ENCODE results near the gene STK39.
A peak's percentile ranks its signal among the peaks of the same experiment; 100 is the strongest.

STK39 gene

DNA sequence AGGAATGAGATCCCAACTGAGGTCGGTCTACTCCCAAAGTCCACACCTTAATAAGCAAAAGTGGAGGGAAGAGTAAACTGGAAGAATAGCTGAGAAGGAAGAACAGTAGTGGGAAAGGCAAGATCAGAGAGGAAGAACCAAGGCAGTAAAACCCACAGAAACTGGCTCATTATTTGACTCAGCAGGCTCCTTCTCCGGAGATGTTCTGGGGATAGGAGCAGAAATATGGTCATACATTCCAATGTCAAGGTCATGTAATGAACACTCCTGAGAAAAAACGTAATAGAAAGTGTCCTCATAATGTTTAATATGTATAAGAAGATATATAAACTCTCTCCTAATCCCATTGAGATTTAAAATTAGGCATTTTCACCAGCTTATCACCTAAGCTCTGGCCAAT lies 39.5 kb downstream of the STK39 start:
- DNase-seq: no peak

DNA sequence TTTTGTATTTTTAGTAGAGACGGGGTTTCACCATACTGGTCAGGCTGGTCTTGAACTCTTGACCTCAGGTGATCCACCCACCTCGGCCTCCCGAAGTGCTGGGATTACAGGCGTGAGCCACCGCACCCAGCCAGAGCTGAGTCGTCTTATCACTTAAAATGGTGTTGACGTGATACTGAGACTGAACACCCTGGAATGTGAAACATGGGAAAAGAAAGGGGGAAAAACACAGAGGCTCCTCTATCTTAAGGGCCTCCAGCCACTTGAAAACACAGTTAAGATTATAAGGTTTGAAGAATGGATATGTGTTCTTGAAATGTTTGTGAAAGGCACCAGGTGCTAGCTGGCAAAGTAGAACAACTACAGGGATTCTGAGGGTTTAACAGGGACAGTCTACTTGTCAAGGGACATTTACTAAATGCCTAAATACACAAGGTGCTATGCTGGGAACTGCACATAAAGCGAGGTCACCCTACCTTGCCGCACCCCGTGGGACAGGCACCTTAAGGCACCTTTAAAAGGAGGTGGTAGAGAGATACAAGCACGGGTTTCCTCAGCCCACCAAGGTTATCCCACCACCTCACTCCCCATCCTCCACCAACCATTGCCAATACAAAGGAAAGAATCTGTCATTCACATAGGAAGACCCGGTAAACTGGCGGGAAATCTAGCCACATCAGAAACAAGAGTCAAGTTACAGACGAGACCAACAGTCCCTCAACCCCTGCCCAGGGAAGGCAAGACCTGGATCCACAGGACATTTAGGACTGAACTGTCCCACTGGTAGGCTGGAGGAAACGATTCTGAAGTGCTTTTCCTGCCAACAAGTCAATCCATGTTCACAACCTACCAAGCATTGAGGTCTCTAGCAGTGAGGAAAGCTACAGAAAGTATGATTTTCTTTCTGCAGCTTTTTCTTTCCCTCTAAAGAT lies 43.4 kb downstream of the STK39 start:
- DNase-seq: no peak

DNA sequence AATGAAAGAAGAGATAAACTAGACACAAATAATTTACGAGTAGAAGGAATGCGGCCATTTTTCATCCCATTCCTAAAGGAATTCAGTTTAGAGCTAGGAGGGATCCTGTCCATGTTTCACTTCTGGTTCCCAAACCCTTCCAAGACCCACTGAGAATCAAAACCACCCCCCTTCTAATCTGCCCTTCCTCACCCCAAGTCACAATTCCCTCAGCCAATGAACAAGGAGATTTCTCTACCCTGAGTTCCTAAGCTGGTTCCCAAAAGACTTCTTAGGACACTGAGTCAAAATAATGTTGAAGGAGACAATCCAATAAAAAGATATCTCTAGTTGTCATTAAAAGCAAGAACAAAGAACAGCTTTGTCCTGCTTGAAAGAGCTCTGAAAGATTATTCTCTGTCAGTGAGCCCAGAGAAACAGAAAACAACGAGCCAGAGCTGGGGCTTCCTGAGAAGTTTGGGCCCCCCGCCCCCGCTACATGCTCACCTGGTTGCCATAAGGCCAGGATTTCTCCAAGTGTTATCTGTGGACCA lies 45.7 kb downstream of the STK39 start:
- no peak for DNase-seq

DNA sequence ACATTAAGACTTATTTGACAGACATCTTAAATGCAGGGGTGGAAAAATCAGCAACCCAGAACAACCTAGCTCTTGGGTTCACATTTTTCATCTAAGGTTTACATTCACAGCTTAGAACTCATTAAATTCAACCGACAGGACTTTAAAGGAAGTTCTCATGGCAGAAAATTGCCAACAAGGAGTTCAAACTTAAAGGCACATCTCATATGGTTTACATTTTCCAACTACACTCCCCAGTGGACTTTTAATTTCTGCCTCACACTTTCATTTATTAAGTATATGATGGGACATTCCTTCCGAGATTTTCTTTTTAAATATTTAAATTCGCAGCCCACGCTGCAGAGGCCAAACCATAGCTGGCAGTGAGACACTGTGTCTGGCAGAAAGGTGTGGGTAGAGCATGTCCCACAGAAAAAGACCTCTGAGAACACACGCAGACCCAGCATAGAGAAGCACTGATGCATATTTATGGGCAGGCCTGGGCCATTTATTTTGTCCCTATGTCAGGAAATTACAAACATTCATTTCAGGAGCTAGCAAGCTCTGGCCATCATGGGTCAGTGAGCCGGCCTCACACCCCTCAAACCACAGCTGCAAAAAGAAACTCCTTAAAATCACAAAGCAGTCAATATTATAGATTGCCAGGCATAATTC lies 46.3 kb downstream of the STK39 start:
- DNase-seq: no peak

DNA sequence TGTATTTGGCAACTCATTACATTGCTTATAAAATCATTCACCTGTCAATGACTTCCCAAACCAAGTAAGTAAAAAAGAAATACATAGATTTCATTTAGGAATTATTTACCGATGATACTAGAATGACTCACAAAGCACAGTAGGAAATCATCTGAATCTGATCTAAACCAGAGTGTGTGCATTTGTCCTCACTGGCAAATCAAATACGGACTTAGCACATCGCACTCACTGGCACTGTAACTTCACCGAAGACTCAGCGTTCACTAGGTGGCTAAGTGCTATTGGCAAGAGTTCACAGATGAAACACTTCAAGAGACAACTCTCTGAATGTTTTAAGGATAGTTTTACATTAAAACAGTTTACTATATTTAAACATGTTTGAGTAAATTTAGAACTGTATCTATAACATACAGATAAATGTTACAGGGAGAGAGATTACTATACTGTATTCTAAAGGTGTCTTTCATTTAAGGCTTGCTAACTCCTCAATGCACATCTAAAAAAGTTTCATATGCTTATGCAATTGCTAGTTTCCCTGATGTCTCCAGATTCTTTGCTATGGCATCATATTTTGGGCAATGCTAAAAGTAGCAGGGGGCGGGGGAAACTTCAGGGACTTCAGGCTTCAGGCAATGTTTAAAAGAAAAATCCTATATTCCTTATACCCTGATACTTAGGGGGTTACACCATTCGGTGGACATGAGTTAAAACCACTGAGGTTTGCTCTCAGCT lies 48.8 kb downstream of the STK39 start:
- no peak for DNase-seq

DNA sequence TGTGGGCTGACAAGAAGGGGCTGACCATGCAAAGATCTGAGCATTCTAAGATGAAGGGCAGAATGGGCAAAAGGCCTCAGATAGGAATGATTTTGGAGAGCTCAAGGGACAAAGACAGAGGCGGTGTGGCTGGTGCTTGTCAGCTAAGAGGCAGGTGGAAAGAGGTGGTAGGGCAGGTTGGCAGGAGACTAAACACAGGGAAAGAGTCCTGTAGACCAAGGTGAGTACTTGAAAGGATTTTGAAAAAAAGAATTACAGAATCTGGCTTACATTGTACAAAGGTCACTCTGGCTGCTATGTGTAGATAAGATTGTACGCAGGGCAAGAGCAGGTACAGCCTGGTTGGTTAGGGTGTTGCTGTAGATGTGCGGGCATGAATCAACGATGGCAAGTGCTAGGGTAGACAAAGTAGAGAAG lies 50.6 kb downstream of the STK39 start:
- no peak for DNase-seq

DNA sequence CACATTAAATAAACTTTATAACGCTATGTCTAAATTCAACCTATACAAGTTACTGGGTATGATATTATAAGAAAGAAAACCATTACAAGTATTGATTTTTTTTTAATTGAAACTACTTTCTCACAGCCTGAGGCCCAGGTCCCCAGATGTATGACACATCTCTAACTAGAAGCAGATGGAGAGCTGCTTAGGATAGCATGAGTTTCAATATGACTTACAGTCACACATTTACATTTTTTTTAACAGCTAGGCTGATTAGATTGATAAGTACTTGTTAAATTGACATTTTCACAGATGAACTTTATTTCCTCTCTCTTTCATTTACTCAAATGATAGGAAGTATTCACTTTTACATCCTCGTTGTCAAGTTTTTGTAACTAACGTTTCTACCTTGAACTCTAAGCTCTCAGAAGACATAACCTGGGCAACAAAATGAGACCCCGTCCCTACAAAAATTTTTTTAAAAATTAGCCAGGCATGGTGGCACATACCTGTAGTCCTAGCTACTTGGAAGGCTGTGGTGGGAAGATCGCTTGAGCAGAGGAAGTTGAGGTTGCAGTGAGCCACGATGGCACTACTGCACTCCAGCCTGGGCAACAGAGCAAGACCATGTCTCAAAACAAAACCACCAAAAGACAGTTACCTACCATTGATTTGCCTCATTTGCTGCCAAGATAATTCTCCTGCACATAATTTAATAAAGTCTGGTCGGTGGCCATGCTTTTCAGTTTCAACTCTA lies 52.4 kb downstream of the STK39 start:
- DNase-seq: no peak

DNA sequence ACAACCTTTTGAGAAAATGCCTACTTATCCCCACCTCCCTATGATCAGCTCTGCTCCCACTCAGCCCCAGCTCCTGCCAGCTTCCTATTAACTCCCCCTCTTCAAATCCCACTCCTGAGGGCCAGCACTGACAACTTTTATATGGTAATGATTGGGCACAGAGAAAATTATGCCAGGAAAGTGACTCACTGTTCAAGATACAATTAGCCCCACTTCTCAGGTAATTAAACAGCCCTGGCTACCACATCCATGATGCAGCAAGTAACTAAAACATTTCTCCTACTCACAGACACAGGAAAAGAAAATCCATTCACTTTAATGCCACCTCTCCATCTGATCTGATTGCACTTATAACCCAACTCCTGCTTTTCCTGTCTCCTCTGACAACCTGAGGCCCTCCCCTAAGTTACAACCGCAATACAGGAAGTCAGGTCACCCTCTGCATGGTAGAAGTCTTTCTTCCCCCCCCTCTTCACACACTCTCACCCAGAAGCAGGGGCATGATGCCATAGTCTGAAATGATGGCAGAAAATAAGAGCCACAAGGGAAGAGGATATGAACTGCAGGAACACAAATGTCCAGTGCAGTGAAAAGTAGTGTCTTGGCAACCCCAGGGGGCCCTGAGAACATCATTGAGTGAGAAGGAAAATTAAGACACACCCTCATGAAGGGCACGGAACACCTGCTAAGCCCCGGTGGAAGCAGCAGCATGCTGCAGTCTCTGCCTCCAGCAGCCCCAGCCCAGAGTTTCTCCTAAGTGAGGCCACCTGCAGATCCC lies 54.4 kb downstream of the STK39 start:
- DNase-seq: peak in 1 of 2 experiments; percentile 18

DNA sequence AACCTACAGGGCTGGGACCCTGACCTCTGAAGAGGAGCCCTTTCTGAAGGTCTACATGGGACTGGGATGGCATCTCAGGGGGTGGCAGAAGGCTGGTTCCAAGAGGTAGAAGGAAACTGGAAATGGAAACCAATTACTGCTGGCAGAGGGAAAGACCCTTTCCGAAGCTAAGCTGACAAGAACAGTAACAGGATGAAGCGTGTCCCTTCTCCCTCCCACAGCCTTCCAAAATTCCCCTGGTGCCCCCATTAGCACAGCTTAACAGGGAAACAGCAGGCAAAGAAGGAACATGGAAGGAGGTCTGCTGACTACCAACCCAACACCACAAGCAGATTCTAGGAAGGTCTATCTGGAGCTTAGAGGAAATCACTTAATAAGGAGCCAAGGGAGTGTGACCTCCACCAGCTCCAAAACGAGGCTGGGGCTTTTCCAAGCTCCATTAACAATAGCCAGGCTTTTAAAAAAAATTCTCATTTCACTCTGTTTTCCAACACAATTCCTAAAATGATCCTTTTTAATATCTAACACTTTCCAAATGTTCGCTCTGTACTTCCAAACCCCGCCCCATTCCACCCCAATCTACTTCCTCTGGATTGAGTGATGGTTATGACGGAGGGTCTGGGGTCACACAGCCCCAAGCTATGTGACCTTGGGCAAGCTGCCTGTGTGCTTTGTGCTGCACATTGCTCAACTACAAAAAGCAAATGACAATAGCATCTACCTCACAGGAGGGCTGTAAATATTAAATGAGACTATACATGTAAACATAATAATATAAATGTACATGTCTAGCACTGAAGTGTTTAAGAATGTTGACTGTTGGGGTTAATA lies 55.2 kb downstream of the STK39 start:
- DNase-seq: no peak

DNA sequence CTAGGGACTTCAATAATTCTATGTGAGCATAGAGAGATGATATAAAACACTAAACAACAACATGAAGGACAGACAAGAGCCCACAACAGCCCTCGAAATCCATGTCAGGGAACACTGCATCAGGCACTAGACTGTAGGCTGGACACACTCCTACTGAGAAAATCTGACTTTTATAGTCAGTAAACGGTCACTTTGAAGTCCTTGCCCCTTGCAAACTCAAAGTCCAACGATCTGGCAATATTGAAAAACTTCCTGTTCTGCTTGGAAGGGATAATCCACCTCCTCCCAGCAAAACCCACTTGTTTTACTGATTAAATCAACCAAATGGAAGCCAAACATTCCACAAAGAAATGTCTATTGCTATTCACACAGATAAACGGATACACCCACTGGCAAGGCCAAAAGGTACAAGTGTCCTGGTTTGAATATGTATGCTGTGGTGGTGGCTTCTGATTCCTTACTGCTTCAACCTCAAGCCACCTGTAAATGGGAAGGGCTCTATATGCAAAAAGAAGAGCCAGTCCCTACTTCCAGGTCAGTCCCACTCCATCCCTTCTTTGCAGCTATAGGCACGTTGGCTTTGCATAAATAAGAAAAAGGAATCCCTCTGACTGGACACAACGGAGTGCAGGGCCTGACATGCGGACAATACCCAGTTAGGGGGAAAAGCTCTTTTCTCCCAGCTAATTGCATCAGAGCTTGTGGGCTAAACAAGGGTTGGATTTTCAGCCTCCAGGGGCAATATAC lies 56.6 kb downstream of the STK39 start:
- no peak for DNase-seq

DNA sequence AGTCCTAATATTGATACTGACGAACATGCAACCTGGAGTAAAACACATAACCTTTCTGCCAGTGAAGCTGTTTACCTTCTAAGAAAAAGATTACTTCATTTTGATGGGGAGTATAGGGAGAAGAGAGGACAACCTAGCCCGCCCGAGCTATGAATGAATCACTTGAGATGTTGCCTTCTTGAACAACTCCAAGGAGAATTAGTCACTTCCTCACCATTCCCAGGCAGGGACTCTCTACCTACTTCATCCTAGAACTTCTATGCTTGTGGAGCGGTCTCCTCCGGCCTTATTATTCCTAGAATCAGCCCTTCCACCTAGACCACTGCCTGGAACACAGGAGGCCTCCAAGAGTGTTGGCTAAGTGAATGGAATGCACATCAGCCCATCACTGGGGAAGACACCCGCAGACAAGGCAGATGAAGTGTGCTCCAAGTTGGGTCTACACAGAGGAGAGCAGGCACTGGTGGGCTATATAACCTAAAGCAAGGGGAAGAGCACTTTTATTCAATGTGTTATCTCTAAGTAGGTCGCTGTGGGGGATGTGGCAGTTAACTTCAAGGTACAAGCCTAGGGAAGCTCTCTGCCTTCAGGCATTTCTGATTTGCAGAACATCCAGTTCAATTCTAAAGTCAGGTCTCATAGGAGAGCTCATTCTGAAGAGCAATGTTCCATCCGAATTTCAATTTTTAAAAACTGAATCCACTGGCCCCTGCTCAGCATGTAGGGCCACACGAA lies 57.4 kb downstream of the STK39 start:
- peak in 1 of 2 experiments; percentile 59 for DNase-seq

DNA sequence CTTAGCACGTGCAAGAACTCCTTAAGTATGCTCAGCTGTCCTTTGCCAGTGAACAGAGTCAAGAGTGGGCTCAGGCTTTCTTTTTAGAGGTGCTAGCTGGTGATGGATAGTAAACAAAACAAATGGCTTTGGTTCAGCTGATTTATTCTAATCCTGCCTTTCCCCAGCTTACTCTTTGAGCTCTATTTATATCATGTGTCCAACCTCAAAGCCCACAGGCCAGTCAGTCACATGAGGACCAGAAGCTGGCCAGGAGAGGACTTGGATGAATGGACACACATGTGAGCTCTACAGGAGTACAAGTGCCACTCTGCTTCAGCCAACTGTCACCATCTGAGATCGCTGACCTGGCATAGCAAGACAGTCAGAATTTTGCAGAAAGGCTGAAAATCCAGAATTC lies 59.4 kb downstream of the STK39 start:
- no peak for DNase-seq

DNA sequence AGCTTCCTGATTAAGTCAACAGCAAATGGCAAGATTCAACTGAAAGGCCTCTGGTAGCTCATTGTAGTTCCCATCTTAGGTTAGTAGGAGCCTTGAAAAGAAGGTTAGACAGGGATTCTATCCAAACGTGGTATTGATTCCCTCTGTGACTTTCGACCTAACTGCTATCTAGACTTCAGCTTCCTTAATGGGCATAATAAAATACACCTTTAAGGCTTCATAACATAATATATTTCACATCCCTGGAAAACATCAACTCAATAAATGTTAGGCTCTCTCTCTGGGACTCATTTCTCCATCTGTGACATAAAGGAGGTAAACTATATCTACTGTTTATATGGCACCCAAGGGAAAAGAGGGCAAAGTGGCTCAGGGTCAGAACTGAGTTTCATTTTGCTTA lies 60.9 kb downstream of the STK39 start:
- DNase-seq: no peak

DNA sequence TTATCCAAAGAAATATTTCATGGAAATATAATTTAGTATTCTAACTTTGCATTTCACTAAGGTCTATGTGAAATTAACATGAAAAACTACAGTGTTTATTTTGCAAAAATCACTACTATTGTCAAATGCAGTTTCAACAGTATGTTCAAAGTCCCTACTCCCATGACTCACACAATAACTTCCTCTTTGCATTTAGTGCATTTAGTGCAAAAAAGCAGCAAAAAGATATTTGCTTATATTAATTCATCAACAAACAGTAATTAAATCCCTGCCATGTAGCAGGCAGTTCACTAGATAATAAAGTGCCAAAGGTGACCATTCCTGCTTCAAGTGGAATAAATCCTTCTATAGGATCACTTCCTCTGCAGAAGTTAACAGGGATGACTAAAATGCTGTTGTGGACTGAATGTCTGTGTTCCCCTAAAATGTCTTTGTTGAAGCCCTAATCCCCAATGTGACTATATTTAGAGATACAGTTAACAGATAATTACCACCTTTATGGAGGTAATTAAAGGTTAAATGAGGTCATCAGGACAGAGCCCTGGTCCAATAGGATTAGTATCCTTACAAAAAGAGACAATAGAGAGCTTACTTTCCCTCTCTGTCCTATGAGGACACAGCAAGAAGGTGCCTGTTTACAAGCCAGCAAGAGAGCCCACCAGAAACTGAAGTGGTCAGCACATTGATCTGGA lies 61.7 kb downstream of the STK39 start:
- DNase-seq: no peak

DNA sequence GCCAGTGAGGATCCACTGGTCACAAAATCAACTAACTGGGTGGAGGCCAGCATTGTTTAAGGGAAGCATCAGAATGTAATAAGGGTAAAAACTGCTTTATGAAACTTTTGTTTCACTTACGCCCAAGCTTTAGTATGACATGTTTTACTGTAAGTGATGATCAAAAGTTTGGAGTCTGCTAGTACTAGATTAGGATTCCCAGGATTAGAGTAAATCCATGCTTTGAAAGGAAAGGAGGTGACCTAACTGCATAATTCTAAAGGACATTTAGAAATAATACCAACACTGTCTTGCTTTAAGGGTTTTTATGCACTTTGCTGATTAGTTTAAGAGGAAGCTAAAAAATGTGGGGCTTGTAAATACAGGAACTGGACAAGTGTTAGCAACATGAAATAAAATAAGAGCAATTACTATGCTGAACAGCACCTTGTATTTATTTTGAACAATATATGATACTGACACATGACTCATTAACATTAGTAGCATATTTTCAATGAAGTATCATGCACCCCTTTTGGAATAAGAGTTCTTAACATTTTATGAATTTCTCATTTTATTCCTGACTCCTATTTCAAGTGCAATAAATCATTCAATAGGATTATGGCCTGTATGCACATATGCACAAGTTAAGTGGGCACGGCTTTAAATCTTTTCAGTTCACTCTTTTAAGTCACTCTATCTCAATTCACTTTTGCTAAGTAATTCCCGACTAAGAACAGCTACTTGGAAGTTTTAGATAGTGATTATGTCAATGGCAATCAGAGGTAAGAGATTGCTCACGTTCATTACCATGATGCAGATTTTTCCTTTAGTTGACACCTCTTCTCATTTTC lies 62.5 kb downstream of the STK39 start:
- no peak for DNase-seq

DNA sequence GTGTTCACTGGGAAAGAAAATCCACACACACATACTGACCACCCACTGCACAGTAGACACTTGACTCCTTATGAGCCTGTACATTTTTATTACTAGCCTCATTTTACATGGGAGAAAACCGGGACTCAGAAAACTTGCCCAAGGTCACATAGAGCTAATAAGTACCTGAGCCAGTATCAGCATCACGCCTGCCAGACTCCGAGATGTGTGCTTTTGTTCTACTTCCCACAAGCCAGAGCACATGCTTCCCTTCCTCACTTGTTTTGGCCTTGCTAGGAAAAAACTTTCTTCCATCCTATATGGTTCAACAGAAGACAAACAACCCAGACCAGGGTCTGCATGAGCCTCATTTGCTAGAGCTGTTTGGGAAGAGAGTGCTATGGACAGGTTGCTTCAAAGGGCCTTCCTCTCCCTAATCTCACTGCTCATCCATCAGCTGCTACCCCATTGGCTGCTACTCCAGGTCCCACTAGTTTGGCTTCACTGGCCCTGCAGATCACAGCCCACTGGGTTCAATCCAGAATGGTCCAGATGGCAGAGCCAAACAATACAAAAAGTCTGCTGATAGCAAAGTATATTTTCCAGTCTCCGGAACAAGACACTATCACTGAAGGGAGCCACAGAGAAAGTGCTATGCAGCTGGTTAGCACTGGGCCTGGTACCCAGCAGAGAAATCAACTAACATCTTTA lies 63.9 kb downstream of the STK39 start:
- DNase-seq: no peak

Measured in SW 1271 (cell line).